CD14-positive monocyte (primary cell): ENCODE measurements around the gene BBC3. TPM values are rescaled to one million over a fixed set of nuclear protein-coding genes. Genes with fewer than 3 reads are reported as not detected.
A peak's percentile ranks its signal among the peaks of the same experiment; 100 is the strongest.

ENCODE experiments used
- DNase-seq, 3 donors: peaks; one replicate each; pipeline ENCODE4 v3.0.0-alpha.2; 2011 to 2022
- H2AFZ ChIP-seq: 2 replicates; pipeline ENCODE4 v1.6.0; 2012; ENCODE audit warnings: mild to moderate bottlenecking, low read depth, low read length, inconsistent platforms; ENCODE audit not compliant: insufficient read depth, poor library complexity, severe bottlenecking
- H3K27ac ChIP-seq, 2 donors: 1 replicate in 1 of 2; 2 replicates in 1 of 2; pipeline ENCODE4 v1.5.1; 2012 to 2013; ENCODE audit warnings: low read length in 2 of 2, control low read depth in 1 of 2, inconsistent platforms in 1 of 2, low read depth in 1 of 2, mild to moderate bottlenecking in 1 of 2
- H3K27me3 ChIP-seq, 2 donors: one replicate each; pipeline versions ENCODE4 v1.6.0 to v1.6.1; 2011 to 2013; ENCODE audit warnings: low read length in 2 of 2; ENCODE audit not compliant: control insufficient read depth in 2 of 2, insufficient read depth in 2 of 2
- H3K36me3 ChIP-seq, 2 donors: replicated peaks in 1 of 2; 1 replicate in 1 of 2; 2 replicates in 1 of 2; pipeline versions ENCODE4 v1.5.1 to v1.6.1; 2012 to 2013; ENCODE audit warnings: low read length in 2 of 2, control low read depth in 1 of 2, inconsistent platforms in 1 of 2, mild to moderate bottlenecking in 1 of 2; ENCODE audit not compliant: insufficient read depth in 2 of 2, control insufficient read depth in 1 of 2
- H3K4me1 ChIP-seq, 2 donors: 1 replicate in 1 of 2; 2 replicates in 1 of 2; pipeline versions ENCODE4 v1.5.1 to v1.6.1; 2012 to 2013; ENCODE audit warnings: low read length in 2 of 2, control low read depth in 1 of 2, inconsistent platforms in 1 of 2, mild to moderate bottlenecking in 1 of 2, moderate library complexity in 1 of 2; ENCODE audit not compliant: insufficient read depth in 2 of 2, control insufficient read depth in 1 of 2
- H3K4me2 ChIP-seq: replicated peaks from 2 replicates; pipeline ENCODE3; 2012; ENCODE audit warnings: low read length, moderate library complexity, mild to moderate bottlenecking; ENCODE audit not compliant: poor library complexity, severe bottlenecking; ENCODE audit errors: extremely low read depth
- H3K4me3 ChIP-seq, 3 experiments: fragments of 200-600 bp in 1 of 3; sonication (generic) in 1 of 3; replicated peaks in 1 of 3; 1 replicate in 2 of 3; 2 replicates in 1 of 3; pipeline ENCODE4 v1.5.1; 2011 to 2013; ENCODE audit warnings: low read length in 3 of 3, mild to moderate bottlenecking in 3 of 3, control low read depth in 2 of 3, low read depth in 2 of 3, inconsistent platforms in 1 of 3, moderate library complexity in 1 of 3
- H3K79me2 ChIP-seq: 2 replicates; pipeline ENCODE4 v1.6.0; 2012; ENCODE audit warnings: mild to moderate bottlenecking, control low read depth, inconsistent platforms, low read length, moderate library complexity; ENCODE audit not compliant: insufficient read depth
- H3K9ac ChIP-seq: 2 replicates; pipeline ENCODE4 v1.6.0; 2017; ENCODE audit warnings: low read length, mild to moderate bottlenecking; ENCODE audit not compliant: insufficient read depth, poor library complexity, severe bottlenecking
- H3K9me3 ChIP-seq, 2 donors: replicated peaks in 1 of 2; 1 replicate in 1 of 2; 2 replicates in 1 of 2; pipeline versions ENCODE4 v1.5.1 to v1.6.1; 2012 to 2013; ENCODE audit warnings: low read length in 2 of 2, control low read depth in 1 of 2; ENCODE audit not compliant: control insufficient read depth in 1 of 2, insufficient read depth in 1 of 2
- H4K20me1 ChIP-seq: 2 replicates; pipeline ENCODE4 v1.6.0; 2012; ENCODE audit warnings: mild to moderate bottlenecking, low read length, control low read depth, moderate library complexity; ENCODE audit not compliant: insufficient read depth
- H3K27ac Mint-ChIP-seq, 7 donors: one replicate each; pipeline ENCODE4 v1.8.0; 2020; ENCODE audit warnings: mild to moderate bottlenecking in 7 of 7, mixed read lengths in 7 of 7, moderate library complexity in 6 of 7, inconsistent platforms in 2 of 7
- H3K27me3 Mint-ChIP-seq, 3 donors: one replicate each; pipeline ENCODE4 v1.8.0; 2021 to 2022; ENCODE audit warnings: low read depth in 3 of 3, mild to moderate bottlenecking in 3 of 3, mixed read lengths in 3 of 3, moderate library complexity in 3 of 3, inconsistent platforms in 1 of 3
- H3K36me3 Mint-ChIP-seq, 2 donors: one replicate each; pipeline ENCODE4 v1.8.0; 2020; ENCODE audit warnings: mixed read lengths in 2 of 2, inconsistent platforms in 1 of 2, mild to moderate bottlenecking in 1 of 2
- H3K4me1 Mint-ChIP-seq: one replicate; pipeline ENCODE4 v1.8.0; 2020; ENCODE audit warnings: mild to moderate bottlenecking, mixed read lengths
- H3K4me3 Mint-ChIP-seq, 2 donors: one replicate each; pipeline ENCODE4 v1.8.0; 2020; ENCODE audit warnings: mild to moderate bottlenecking in 2 of 2, mixed read lengths in 2 of 2, moderate library complexity in 1 of 2
- H3K9me3 Mint-ChIP-seq, 7 donors: one replicate each; pipeline ENCODE4 v1.8.0; 2020 to 2022; ENCODE audit warnings: mixed read lengths in 7 of 7, mild to moderate bottlenecking in 6 of 7, moderate library complexity in 6 of 7, inconsistent platforms in 2 of 7
- WGBS: methylation state at CpG from one replicate; pipeline ENCODE4 v1.1.5; 2013; ENCODE audit warnings: missing lambda C conversion rate; ENCODE audit not compliant: insufficient coverage; 5-methylcytosine and 5-hydroxymethylcytosine counted together
- intact Hi-C, 2 donors: fragments of 100-400 bp; cut with micrococcal nuclease; formaldehyde crosslinking; loops; one replicate each; pipeline versions ENCODE4 v1.15.0 to v1.15.1; 2023
- polyA plus RNA-seq, 3 donors: library from polyadenylated mRNA; depleted of rRNA in 1 of 3; unstranded in 2 of 3; stranded (reverse) in 1 of 3; fragments of 300-500 nt in 2 of 3; fragments of >200 nt in 1 of 3; fragmentation: Illumina TruSeq in 2 of 3; gene quantifications; 1 replicate in 2 of 3; 2 replicates in 1 of 3; pipeline ENCODE4 v1.2.3, GENCODE V29; 2012 to 2021
- small RNA-seq: library from RNA; depleted of rRNA; stranded (forward); fragments of <200 nt; gene quantifications from one replicate; pipeline ENCODE3, GENCODE V24; 2012; ENCODE audit warnings: low read depth; ENCODE audit not compliant: insufficient read length
- TF ChIP-seq, protein P1 (sequence below): fragments of 200-600 bp; IDR thresholded peaks from one replicate; pipeline ENCODE4 v1.8.0; 2022; ENCODE audit warnings: antibody characterized with exemption, mild to moderate bottlenecking

BBC3 gene
- polyA plus RNA-seq, 3 donors: 2.5 to 17.4 (median 4.8) TPM

DNA sequence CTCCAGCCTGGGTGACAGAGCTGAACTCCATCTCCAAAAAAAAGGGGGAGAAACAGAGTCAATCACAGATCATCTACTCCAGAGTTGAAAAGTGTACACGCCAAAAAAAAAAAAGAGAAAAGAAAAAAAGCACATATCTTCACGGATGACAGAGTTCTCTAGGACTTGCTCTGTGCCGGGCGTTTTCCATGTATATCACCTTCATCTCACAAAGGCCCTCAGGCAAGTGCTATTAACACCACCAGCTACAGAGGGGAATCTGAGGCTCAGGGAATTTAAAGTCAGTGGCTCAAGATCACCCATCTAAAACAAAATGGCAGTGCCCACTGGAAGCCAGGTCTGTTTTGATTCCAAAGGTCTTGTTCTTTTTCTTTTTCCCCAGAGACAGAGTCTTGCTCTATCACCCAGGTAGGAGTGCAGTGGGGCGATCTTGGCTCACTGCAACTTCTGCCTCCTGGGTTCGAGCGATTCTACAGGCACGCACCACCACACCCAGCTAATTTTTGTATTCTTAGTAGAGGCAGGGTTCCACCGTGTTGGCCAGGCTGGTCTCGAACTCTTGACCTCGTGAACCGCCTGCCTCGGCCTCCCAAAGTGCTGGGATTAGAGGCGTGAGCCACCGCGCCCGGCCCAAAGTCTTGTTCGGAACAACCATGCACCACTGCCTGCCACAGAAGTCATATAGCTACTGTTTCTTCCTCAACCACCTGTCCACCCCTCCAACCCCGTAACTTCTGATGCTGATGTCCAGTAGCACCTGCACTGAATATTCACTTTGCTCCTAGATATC lies 58.1 kb downstream of the BBC3 start:
- H3K27me3 ChIP-seq: no peaks in the 10 kb centered on the region
- no peak for DNase-seq
- peaks cover 49 to 92% of the 10 kb centered on the region in 2 donors for H3K36me3 ChIP-seq
- TF ChIP-seq, protein P1, sequence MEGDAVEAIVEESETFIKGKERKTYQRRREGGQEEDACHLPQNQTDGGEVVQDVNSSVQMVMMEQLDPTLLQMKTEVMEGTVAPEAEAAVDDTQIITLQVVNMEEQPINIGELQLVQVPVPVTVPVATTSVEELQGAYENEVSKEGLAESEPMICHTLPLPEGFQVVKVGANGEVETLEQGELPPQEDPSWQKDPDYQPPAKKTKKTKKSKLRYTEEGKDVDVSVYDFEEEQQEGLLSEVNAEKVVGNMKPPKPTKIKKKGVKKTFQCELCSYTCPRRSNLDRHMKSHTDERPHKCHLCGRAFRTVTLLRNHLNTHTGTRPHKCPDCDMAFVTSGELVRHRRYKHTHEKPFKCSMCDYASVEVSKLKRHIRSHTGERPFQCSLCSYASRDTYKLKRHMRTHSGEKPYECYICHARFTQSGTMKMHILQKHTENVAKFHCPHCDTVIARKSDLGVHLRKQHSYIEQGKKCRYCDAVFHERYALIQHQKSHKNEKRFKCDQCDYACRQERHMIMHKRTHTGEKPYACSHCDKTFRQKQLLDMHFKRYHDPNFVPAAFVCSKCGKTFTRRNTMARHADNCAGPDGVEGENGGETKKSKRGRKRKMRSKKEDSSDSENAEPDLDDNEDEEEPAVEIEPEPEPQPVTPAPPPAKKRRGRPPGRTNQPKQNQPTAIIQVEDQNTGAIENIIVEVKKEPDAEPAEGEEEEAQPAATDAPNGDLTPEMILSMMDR: no peak
- Mint-ChIP-seq H3K4me3 (no peak overlapping the region), H3K36me3 (peaks cover 63 to 93% of the 10 kb centered on the region in 2 donors), H3K4me1 (peaks cover 6% of the 10 kb centered on the region), H3K9me3 (no peaks in the 10 kb centered on the region), H3K27me3 (no peaks in the 10 kb centered on the region), H3K27ac (peak overlapping the region in 3 of 7 donors; percentile 7 to 65 (median 8))
- no peaks in the 10 kb centered on the region for H3K9me3 ChIP-seq
- no peak overlapping the region for H3K4me2 ChIP-seq
- no peak overlapping the region for H3K4me3 ChIP-seq
- peaks cover 4 to 10% of the 10 kb centered on the region in 2 donors for H3K4me1 ChIP-seq
- H4K20me1 ChIP-seq: peaks cover 9% of the 10 kb centered on the region
- H3K27ac ChIP-seq: no peak overlapping the region
- intact Hi-C loops: no loop called here
- no peak overlapping the region for H3K9ac ChIP-seq
- no peaks in the 10 kb centered on the region for H3K79me2 ChIP-seq
- no peak overlapping the region for H2AFZ ChIP-seq
- 99% methylated on average over 10 of the region's 19 CpGs for WGBS

Small RNA genes within 50 kb of the gene (small RNA-seq; reads per million reads assigned to genes)
- gene MIR3190: not detected

Other genes starting within 250 kb of the BBC3 start
- not detected for gene NPAS1, start 211.4 kb downstream of the BBC3 start, polyA plus RNA-seq
- 100 to 1,000 TPM in 2 of 3 donors, 10 to 100 TPM in 1; 22.0 to 159 (median 103) TPM for gene TMEM160, start 182.6 kb downstream of the BBC3 start, polyA plus RNA-seq
- 1 to 10 TPM in 1 of 3 donors, under 1 TPM in 2; 0.24 to 9.9 (median 0.60) TPM for gene ZC3H4, start 117.4 kb downstream of the BBC3 start, polyA plus RNA-seq
- gene SAE1, start 100.4 kb downstream of the BBC3 start, polyA plus RNA-seq: 10 to 100 TPM; 28.3 to 54.2 (median 46.5) TPM
- gene CCDC9, start 25.3 kb upstream of the BBC3 start, polyA plus RNA-seq: 1 to 10 TPM; 6.3 to 10.0 (median 7.6) TPM
- gene INAFM1, start 43.7 kb upstream of the BBC3 start, polyA plus RNA-seq: 1 to 10 TPM; 6.2 to 7.3 (median 6.5) TPM
- 1,000 to 10,000 TPM in 1 of 3 donors, 100 to 1,000 TPM in 2; 143 to 1,132 (median 320) TPM for gene C5AR1, start 78.7 kb upstream of the BBC3 start, polyA plus RNA-seq
- 10 to 100 TPM in 1 of 3 donors, 1 to 10 TPM in 2; 2.4 to 46.9 (median 4.3) TPM for gene C5AR2, start 101.0 kb upstream of the BBC3 start, polyA plus RNA-seq
- 10 to 100 TPM in 1 of 3 donors, 1 to 10 TPM in 2; 3.4 to 34.4 (median 3.8) TPM for gene DHX34, start 118.1 kb upstream of the BBC3 start, polyA plus RNA-seq
- not detected for gene MEIS3, start 188.3 kb upstream of the BBC3 start, polyA plus RNA-seq
- not detected for gene SLC8A2, start 240.7 kb upstream of the BBC3 start, polyA plus RNA-seq